Measurements from ENCODE around the gene DEFB132. TPM values are rescaled to one million over a fixed set of nuclear protein-coding genes. Genes with fewer than 3 reads are reported as not detected.

Gene DEFB132
- total and polyA plus RNA-seq, 8 donors = 0.02 TPM; not detected in 7

GRCh38 chr20:226958-227357 is 30.6 kb upstream of the DEFB132 start, which contains the start of gene DEFB129:
TSS of gene DEFB129 (plus strand) at chr20:227258. CDS start at chr20:227289, 31 bp downstream.
- DNase-seq = no peak
- no peak within 1 kb of the TSS for H3K27ac ChIP-seq
- no peaks in the 10 kb centered on the region for H3K36me3 ChIP-seq
- H3K27me3 ChIP-seq = no peaks in the 10 kb centered on the region
- TF ChIP-seq CTCF (IDR thresholded peaks at IDR 0.05) = no peak
- no peak within 1 kb of the TSS for H3K4me3 ChIP-seq
- FAIRE-seq = no peak
- no peaks in the 10 kb centered on the region for H3K9me3 ChIP-seq
- intact Hi-C loops (cut with DNase I) = no loop called here
- no peak for ATAC-seq
- H3K4me1 ChIP-seq = no peaks in the 10 kb centered on the region
- WGBS, 2 donors = 69 to 74% methylated on average over 3 of the region's 3 CpGs

GRCh38 chr20:227439-228105 is 30.0 kb upstream of the DEFB132 start:
- Histone ChIP-seq H3K36me3 (no peaks in the 10 kb centered on the region), H3K27me3 (no peaks in the 10 kb centered on the region), H3K9me3 (no peaks in the 10 kb centered on the region), H3K4me3 (no peak overlapping the region), H3K4me1 (no peaks in the 10 kb centered on the region), H3K27ac (no peak overlapping the region)
- no peak for DNase-seq
- TF ChIP-seq CTCF (IDR thresholded peaks at IDR 0.05) = no peak
- WGBS, 2 donors = 70 to 73% methylated on average over 3 of the region's 3 CpGs
- peak in 1 of 4 donors; percentile 32 for ATAC-seq
- no peak for FAIRE-seq
- intact Hi-C loops (cut with DNase I) = no loop called here

DNA sequence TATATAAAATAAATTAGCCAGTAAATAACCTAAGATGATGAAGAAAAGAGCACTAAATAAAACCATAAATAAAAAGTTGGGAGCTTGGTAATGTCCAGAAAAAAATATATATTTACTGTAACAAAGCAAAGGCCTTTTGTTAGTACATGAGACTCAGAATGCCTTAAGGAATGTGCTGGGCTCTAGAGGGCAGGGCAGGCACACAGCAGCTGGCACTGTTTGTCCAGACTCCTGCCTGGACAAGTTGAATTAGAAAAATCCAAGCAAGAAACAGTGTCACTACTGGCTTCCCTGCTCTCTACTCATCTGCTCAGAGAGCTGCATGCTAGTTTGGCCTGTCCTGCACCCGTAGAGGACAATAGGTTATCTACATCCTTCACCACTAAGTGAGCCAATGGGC is 21.6 kb upstream of the DEFB132 start:
- TF ChIP-seq CTCF (IDR thresholded peaks at IDR 0.05) = no peak
- Histone ChIP-seq H3K27me3 (no peaks in the 10 kb centered on the region), H3K27ac (no peak overlapping the region), H3K9me3 (no peaks in the 10 kb centered on the region), H3K4me1 (no peaks in the 10 kb centered on the region), H3K4me3 (no peak overlapping the region), H3K36me3 (no peaks in the 10 kb centered on the region)
- ATAC-seq (peak in 2 of 4 donors; percentile 44 to 52), DNase-seq (no peak), FAIRE-seq (no peak)
- WGBS, 2 donors = 57 to 62% methylated on average over 1 of the region's 1 CpG
- intact Hi-C loops (cut with DNase I) = no loop called here

DNA sequence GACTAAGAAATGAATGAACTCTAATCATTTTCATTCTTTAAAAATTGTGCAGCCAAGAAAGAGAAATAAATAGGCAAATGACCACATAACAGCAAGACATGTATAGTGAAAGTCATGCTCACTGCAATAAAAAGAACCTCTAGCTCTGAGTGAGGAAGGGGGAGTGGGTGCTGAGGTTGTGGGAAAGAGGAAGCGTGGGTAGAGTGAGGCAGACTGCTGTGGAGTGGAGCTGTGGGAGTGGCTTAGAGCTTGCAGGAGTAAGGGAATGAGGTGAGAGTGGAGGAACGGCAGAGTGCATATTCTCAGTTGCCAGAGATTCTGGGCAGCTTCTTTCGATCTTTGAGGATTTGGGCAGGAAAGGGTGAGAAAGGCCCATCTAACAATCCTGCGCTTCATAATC is 20.0 kb upstream of the DEFB132 start:
- no peak overlapping the region for H3K27ac ChIP-seq
- no peaks in the 10 kb centered on the region for H3K4me1 ChIP-seq
- 70 to 78% methylated on average over 4 of the region's 4 CpGs for WGBS, 2 donors
- FAIRE-seq = no peak
- ATAC-seq = peak in 2 of 4 donors; percentile 72 to 89
- intact Hi-C loops (cut with DNase I) = no loop called here
- no peak for TF ChIP-seq CTCF (IDR thresholded peaks at IDR 0.05)
- H3K4me3 ChIP-seq = no peak overlapping the region
- H3K27me3 ChIP-seq = no peaks in the 10 kb centered on the region
- peak in 1 of 6 donors; percentile 22 for DNase-seq
- no peaks in the 10 kb centered on the region for H3K9me3 ChIP-seq
- no peaks in the 10 kb centered on the region for H3K36me3 ChIP-seq

DNA sequence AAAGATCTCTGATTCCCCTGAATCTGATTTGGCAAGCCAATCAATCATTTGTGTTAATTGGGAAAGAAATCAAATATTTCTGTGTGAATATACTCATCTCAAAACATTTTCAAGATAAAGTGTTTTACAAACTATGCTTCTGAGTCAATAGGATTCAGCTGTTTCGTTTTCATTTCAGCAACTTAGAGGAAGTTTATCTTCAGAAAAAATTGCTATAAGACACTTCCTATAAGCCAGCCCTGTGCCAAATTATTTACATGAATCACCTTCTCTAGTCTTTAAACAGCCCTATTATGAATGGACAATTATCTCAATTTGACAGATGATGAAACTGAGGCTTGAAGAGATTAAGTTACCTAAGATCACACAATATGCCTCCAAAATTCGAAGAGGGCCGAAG is 19.6 kb upstream of the DEFB132 start:
- FAIRE-seq (no peak), DNase-seq (no peak), ATAC-seq (peak in 1 of 4 donors; percentile 62)
- no peak for TF ChIP-seq CTCF (IDR thresholded peaks at IDR 0.05)
- Histone ChIP-seq H3K4me1 (no peaks in the 10 kb centered on the region), H3K4me3 (no peak overlapping the region), H3K36me3 (no peaks in the 10 kb centered on the region), H3K9me3 (no peaks in the 10 kb centered on the region), H3K27ac (no peak overlapping the region), H3K27me3 (no peaks in the 10 kb centered on the region)
- 61 to 73% methylated on average over 3 of the region's 3 CpGs for WGBS, 2 donors
- intact Hi-C loops (cut with DNase I) = no loop called here
